GM18511 (cell line): ENCODE results near the gene HPCA.

ENCODE experiments used
- ATAC-seq: cut with Tn5 transposase; IDR thresholded peaks from one replicate; pipeline ENCODE4 v1.9.1; 2021; ENCODE audit warnings: mild to moderate bottlenecking, moderate library complexity; ENCODE audit not compliant: unreplicated experiment

HPCA gene

DNA sequence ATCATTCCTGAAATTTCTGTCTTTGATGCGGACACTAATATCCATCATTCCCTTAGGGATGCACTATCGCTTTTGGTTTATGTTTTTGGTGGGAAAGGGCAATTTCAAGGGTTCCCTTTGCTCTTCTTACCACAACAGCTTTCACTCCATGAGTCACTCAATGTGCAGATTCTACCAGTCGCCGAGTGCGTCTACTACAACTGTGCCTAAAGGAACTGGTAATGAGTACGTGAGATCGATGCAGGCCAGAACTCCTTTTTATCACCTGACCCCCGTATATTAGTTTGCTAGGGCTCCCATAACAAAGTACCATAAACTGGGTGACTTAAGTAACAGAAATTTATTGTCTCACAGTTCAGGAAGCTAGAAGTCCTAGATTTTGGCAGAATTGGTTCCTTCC is 42.4 kb downstream of the HPCA start:
- ATAC-seq = no peak

DNA sequence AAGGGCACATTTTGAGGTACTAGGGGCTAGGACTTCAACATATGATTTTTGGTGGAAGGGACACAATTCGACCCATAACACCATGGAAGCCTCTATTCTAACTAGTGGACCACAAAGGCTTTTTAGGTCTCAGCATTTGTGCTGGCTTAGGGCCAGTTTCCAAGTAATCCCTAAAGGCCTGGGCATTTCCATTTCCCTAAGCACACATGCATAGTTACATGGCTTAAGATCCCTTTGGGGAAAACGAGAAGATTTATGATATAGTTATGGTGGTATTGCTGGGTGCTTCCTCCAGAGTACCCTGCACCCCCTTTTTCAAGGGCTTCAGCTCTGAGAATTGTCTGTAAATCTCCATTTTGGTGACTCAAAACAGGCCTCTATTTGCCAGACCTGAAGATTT is 43.1 kb downstream of the HPCA start:
- ATAC-seq = no peak

DNA sequence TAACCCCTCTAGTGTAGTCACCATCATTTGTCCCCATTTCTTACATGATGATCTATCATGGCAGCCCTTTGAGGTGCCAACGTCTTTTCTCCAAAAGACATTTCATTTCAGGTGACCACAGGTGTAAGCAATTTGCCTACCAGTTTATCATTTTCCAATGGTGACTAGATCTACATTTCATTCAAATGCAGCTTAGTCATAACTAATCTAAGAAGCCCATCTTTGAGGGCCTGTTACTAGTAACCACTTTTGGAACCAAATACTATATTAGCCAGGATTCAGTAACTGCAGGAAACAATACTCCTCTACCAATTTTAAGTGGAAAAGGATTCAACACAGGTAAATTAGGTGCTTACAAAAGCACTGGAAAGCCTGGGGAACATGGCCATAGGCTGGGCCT is 45.5 kb downstream of the HPCA start:
- ATAC-seq = no peak

- no peak for ATAC-seq
These were observed 47.5 kb downstream of the HPCA start for GRCh38 chr1:32933742-32934322.

GRCh38 chr1:32934535-32934934 is 48.2 kb downstream of the HPCA start:
- ATAC-seq = no peak

DNA sequence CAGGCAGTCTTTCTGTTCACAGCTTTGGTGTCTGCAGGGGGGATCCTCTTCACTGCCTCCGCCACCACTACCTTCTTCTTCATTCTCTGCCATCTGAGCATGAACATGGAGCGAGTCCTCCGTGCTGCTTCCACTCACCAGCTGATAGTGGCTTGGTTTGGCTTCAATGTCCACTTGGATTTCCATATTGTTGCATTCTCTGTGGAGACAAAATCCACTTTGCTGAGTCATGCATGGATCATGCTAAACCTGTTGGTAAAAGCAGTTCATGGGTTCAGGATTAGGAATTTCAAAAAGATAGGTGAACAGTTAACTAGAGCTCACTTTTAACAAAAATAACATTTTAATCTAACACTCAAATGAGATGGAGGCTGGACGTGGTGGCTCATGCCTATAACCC is 50.8 kb downstream of the HPCA start:
- ATAC-seq = no peak

DNA sequence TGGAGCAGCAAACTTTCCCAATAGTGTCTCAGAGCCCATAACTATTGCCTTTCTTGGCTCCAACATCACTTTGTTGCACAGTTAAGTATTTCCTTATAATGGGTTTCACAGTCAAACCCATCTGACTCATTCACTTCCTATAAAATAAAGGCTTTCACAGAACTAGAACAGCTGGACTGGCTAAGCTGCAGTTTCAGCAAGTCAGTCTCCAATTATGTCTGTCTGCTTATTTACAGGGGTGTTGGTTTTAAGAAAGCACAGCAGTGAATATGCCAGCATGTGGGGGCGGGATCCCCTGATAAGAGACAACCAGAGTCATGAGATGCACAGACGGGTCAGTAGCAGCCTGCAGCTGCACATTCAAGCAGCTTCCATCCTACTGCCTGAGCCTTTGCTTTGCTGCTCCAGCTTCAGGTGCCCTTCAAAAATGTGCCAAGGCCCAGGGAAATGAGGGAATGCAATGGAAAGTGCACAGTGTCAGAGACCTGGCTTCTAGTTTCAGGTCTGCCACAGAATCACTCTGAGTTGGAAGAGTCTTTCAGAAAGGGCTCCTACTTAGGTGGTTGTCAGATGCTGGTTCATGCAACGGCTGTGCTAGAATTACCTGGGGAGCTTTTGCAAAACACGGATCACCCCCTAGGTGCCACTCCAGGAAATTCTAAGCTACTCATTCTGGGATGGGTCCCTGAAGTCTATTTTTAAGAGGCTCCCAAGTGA is 53.5 kb downstream of the HPCA start:
- no peak for ATAC-seq

- ATAC-seq = no peak
These were observed 57.9 kb downstream of the HPCA start for GRCh38 chr1:32944180-32944579.
